Muscle of arm (tissue), 12 donors: ENCODE measurements around the gene TTC3. TPM values are rescaled to one million over a fixed set of nuclear protein-coding genes. Genes with fewer than 3 reads are reported as not detected.

Experiments used
- DNase-seq: peaks from one replicate; pipeline ENCODE4 v3.0.0-alpha.2; 2013
- polyA plus RNA-seq, 12 donors: library from polyadenylated mRNA; unstranded; fragments of 120-200 nt; gene quantifications; one replicate each; pipeline ENCODE4 v1.2.1, GENCODE V29; 2013; ENCODE audit not compliant: insufficient read length in 12 of 12

Gene TTC3
- polyA plus RNA-seq, 12 donors, result 122 to 213 (median 146) TPM; not detected in 1

- no peak for DNase-seq
Measured at GRCh38 chr21:37224861-37225839, 152.1 kb downstream of the TTC3 start.

GRCh38 chr21:37226041-37226920 is 153.2 kb downstream of the TTC3 start:
- DNase-seq, result no peak

GRCh38 chr21:37227071-37228002 is 154.3 kb downstream of the TTC3 start:
- no peak for DNase-seq

- no peak for DNase-seq
Measured at GRCh38 chr21:37228003-37228400, 154.9 kb downstream of the TTC3 start.

GRCh38 chr21:37230632-37231248 is 157.7 kb downstream of the TTC3 start:
- DNase-seq, result no peak

GRCh38 chr21:37231249-37231645 is 158.2 kb downstream of the TTC3 start:
- DNase-seq, result no peak

- DNase-seq, result no peak
Measured at GRCh38 chr21:37231671-37232070, 158.6 kb downstream of the TTC3 start.

- no peak for DNase-seq
Measured at GRCh38 chr21:37232274-37233018, 159.4 kb downstream of the TTC3 start.

GRCh38 chr21:37233551-37234146 is 160.6 kb downstream of the TTC3 start:
- no peak for DNase-seq

- DNase-seq, result no peak
Measured at GRCh38 chr21:37237346-37237745, 164.3 kb downstream of the TTC3 start.

GRCh38 chr21:37237764-37238163 is 164.7 kb downstream of the TTC3 start:
- no peak for DNase-seq

- no peak for DNase-seq
Measured at GRCh38 chr21:37240978-37241377, 167.9 kb downstream of the TTC3 start.

- no peak for DNase-seq
Measured at GRCh38 chr21:37241426-37241825, 168.4 kb downstream of the TTC3 start.

GRCh38 chr21:37243961-37244360 is 170.9 kb downstream of the TTC3 start:
- no peak for DNase-seq

- DNase-seq, result no peak
Measured at GRCh38 chr21:37244501-37245095, 171.5 kb downstream of the TTC3 start.

GRCh38 chr21:37245151-37245550 is 172.1 kb downstream of the TTC3 start:
- DNase-seq, result no peak

- no peak for DNase-seq
Measured at GRCh38 chr21:37248298-37248697, 175.2 kb downstream of the TTC3 start.

- no peak for DNase-seq
Measured at GRCh38 chr21:37249112-37249904, 176.3 kb downstream of the TTC3 start.

- DNase-seq, result no peak
Measured at GRCh38 chr21:37251294-37251634, 178.2 kb downstream of the TTC3 start.
